ENCODE data around the gene CRELD1.

DNA sequence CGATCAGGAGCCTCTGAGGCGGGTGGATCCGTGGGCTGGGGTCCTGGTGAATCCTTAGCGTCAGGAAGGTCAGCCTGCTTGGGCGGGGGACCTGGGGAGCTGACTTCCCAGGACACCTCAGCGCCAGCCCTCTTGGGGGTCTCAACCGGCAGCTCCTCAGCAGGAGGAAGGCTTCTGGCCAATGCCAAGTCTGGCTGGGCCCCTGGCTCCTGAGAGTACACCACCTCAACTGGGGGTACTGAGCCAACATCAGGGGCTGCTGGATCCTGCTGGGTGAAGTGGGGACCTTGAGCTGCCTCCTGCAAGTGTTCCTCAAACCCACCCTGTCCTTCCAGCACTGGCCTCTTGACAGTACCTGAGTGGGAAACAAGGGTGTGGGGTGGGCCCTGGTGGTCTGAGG is 15.5 kb downstream of the CRELD1 start:
- no peak for TF ChIP-seq POLR2AphosphoS5 (IDR thresholded peaks at IDR 0.05; ENCODE audit: low read depth, low read length)
- no peak for TF ChIP-seq SIN3A (IDR thresholded peaks at IDR 0.05; ENCODE audit: borderline replicate concordance, insufficient read depth, low read length)
- no peak for TF ChIP-seq TAF1 (IDR thresholded peaks at IDR 0.05; ENCODE audit: borderline replicate concordance, insufficient read depth, low read length)
- TF ChIP-seq, protein P1, sequence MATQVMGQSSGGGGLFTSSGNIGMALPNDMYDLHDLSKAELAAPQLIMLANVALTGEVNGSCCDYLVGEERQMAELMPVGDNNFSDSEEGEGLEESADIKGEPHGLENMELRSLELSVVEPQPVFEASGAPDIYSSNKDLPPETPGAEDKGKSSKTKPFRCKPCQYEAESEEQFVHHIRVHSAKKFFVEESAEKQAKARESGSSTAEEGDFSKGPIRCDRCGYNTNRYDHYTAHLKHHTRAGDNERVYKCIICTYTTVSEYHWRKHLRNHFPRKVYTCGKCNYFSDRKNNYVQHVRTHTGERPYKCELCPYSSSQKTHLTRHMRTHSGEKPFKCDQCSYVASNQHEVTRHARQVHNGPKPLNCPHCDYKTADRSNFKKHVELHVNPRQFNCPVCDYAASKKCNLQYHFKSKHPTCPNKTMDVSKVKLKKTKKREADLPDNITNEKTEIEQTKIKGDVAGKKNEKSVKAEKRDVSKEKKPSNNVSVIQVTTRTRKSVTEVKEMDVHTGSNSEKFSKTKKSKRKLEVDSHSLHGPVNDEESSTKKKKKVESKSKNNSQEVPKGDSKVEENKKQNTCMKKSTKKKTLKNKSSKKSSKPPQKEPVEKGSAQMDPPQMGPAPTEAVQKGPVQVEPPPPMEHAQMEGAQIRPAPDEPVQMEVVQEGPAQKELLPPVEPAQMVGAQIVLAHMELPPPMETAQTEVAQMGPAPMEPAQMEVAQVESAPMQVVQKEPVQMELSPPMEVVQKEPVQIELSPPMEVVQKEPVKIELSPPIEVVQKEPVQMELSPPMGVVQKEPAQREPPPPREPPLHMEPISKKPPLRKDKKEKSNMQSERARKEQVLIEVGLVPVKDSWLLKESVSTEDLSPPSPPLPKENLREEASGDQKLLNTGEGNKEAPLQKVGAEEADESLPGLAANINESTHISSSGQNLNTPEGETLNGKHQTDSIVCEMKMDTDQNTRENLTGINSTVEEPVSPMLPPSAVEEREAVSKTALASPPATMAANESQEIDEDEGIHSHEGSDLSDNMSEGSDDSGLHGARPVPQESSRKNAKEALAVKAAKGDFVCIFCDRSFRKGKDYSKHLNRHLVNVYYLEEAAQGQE (IDR thresholded peaks at IDR 0.05; ENCODE audit: insufficient read depth in 1 of 2, low read depth in 2 of 2, low read length in 2 of 2): no peak

Measured in PFSK-1 (cell line).